ENCODE data around the gene NUCB1. TPM values are rescaled to one million over a fixed set of nuclear protein-coding genes. Genes with fewer than 3 reads are reported as not detected.

NUCB1 gene
- total and polyA plus RNA-seq, 2 donors (not counting 3 experiments of a cell fraction or from before 2014, with no cell fraction given) = 194 to 231 TPM

DNA sequence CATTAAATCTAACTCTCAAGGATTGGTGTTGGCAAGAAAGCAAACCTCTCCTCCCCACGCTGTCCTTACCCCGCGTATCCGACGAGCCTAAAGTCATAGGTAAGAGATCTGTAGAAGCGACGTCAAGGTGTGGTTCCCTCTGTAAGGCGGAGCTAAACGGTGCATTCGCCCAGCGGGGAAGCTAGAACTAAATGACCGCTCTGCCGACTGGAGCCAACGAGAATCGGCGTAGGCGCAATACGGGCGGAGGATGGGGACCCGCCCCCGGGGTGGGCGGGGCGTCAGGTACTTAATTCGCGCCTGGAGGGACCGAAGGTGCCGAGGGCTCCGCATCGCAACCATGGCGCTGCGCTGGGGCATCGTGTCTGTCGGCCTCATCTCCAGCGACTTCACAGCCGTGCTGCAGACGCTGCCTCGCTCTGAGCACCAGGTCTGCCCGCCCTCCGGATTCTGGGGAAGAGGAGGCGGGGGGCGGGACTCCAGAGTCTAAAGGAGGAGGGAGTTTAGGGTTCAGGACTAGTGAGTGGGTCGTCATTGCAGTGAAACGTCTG, 33.3 kb downstream of the NUCB1 start, which contains the start of gene DHDH:
DHDH (plus strand) TSS at position 318 of the 551 bp plus-strand sequence; CDS start at position 341, 23 bp downstream.
- no peaks in the 10 kb centered on the region for H3K9me3 ChIP-seq (replicated peaks; ENCODE audit: control insufficient read depth, insufficient read depth, low read length)
- FAIRE-seq = peak; percentile 71
- no peak for TF ChIP-seq JUN (IDR thresholded peaks at IDR 0.05; ENCODE audit: borderline replicate concordance, insufficient read depth, insufficient read length, low read depth)
- TF ChIP-seq EZH2 (IDR thresholded peaks at IDR 0.05; ENCODE audit: borderline replicate concordance, low read depth, low read length, severe bottlenecking) = peak; percentile 24
- H3K36me3 ChIP-seq (ENCODE audit: control insufficient read depth in 2 of 2, extremely low read depth in 1 of 2, insufficient read depth in 2 of 2, low read length in 2 of 2) = no peaks in the 10 kb centered on the region
- H2AFZ ChIP-seq (ENCODE audit: low read depth, low read length) = peak within 1 kb of the TSS; percentile 61
- H3K27ac ChIP-seq (ENCODE audit: insufficient read depth, low read depth, low read length) = no peak within 1 kb of the TSS
- no peak within 1 kb of the TSS for H3K9ac ChIP-seq (replicated peaks; ENCODE audit: extremely low read depth, insufficient read depth, low read length)
- intact Hi-C loops (cut with micrococcal nuclease) (no loop called here), dilution Hi-C loops (cut with MboI; ENCODE audit: extremely low pct_ligation_motif_present, low sequenced_read_pairs) (no loop called here)
- ChIA-PET POLR2A (interaction anchor here (1.3 kb wide), 1 partner anchor 62 kb away, joined by 3 read pairs; the partner anchor contains the start of gene PPP1R15A), CTCF (interaction anchor here (1.0 to 2.2 kb wide), 7 partner anchors 7 to 145 kb away, joined by 3 to 17 read pairs (median 5); partner anchors contain the start of genes HSD17B14 and NUCB1)
- peaks cover 2 to 8% of the 10 kb centered on the region in 2 experiments for H3K27me3 ChIP-seq (ENCODE audit: control insufficient read depth in 2 of 2, insufficient read depth in 2 of 2, low read length in 2 of 2)
- H3K79me2 ChIP-seq (ENCODE audit: control insufficient read depth, insufficient read depth, low read length) = no peaks in the 10 kb centered on the region
- H4K20me1 ChIP-seq (replicated peaks; ENCODE audit: control insufficient read depth, extremely low read depth, insufficient read depth, low read length) = no peaks in the 10 kb centered on the region
- H3K4me3 ChIP-seq (replicated peaks in 1 of 3; ENCODE audit: insufficient read depth in 1 of 3, low read depth in 1 of 3, low read length in 3 of 3) = peak within 1 kb of the TSS; percentile 11 to 49 (median 46)
- no TSS peak for BruUV-seq (replicated peaks)
- DNase-seq (ENCODE audit: low read depth, low spot score) = peak; percentile 66
- H3K4me2 ChIP-seq (ENCODE audit: insufficient read depth, low read length) = peak within 1 kb of the TSS; percentile 53
- peaks cover 9% of the 10 kb centered on the region for H3K4me1 ChIP-seq (ENCODE audit: control insufficient read depth, extremely low read depth, insufficient read depth, low read length)
- H3K9me1 ChIP-seq (replicated peaks; ENCODE audit: control insufficient read depth, extremely low read depth, insufficient read depth, low read length) = no peaks in the 10 kb centered on the region

DNA sequence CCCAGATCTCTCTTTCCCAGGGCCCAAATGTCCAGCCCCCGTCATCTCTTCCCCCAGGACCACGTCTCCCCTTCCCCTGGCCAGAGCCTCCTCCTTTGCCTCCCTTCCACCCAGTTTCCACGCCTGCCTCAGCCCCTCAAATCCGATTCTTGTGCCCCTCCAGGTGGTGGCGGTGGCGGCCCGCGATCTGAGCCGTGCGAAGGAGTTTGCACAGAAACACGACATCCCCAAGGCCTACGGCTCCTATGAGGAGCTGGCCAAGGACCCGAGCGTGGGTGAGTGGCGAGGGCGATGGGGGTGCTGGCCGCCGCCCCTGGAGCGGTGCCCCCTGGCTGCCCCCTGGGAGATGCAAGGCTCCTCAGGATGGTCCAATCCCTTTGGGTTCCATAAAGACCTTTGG, 34.7 kb downstream of the NUCB1 start:
- dilution Hi-C loops (cut with MboI; ENCODE audit: extremely low pct_ligation_motif_present, low sequenced_read_pairs) = no loop called here

More for the DNA sequence above, 34.7 kb downstream of the NUCB1 start:
- no peak for TF ChIP-seq POLR2A (IDR thresholded peaks at IDR 0.05; ENCODE audit: low read depth, low read length)
- no peak overlapping the region for H2AFZ ChIP-seq (ENCODE audit: low read depth, low read length)
- H3K36me3 ChIP-seq (ENCODE audit: control insufficient read depth in 2 of 2, extremely low read depth in 1 of 2, insufficient read depth in 2 of 2, low read length in 2 of 2) = no peaks in the 10 kb centered on the region
- no peak overlapping the region for H3K27ac ChIP-seq (ENCODE audit: insufficient read depth, low read depth, low read length)
- H3K4me1 ChIP-seq (ENCODE audit: control insufficient read depth, extremely low read depth, insufficient read depth, low read length) = peaks cover 9% of the 10 kb centered on the region
- no peaks in the 10 kb centered on the region for H4K20me1 ChIP-seq (replicated peaks; ENCODE audit: control insufficient read depth, extremely low read depth, insufficient read depth, low read length)
- no TSS peak for BruUV-seq (replicated peaks)
- no peaks in the 10 kb centered on the region for H3K9me3 ChIP-seq (replicated peaks; ENCODE audit: control insufficient read depth, insufficient read depth, low read length)
- H3K4me3 ChIP-seq (replicated peaks in 1 of 3; ENCODE audit: insufficient read depth in 1 of 3, low read depth in 1 of 3, low read length in 3 of 3) = no peak overlapping the region
- no peak for DNase-seq (ENCODE audit: low read depth, low spot score)
- H3K27me3 ChIP-seq (ENCODE audit: control insufficient read depth in 2 of 2, insufficient read depth in 2 of 2, low read length in 2 of 2) = peaks cover 2 to 8% of the 10 kb centered on the region in 2 experiments
- intact Hi-C loops (cut with micrococcal nuclease) = no loop called here
- H3K9ac ChIP-seq (replicated peaks; ENCODE audit: extremely low read depth, insufficient read depth, low read length) = no peak overlapping the region
- CTCF ChIA-PET = no interaction called here
- POLR2A ChIA-PET = no interaction called here
- no peak overlapping the region for H3K4me2 ChIP-seq (ENCODE audit: insufficient read depth, low read length)
- no peaks in the 10 kb centered on the region for H3K9me1 ChIP-seq (replicated peaks; ENCODE audit: control insufficient read depth, extremely low read depth, insufficient read depth, low read length)
- no peaks in the 10 kb centered on the region for H3K79me2 ChIP-seq (ENCODE audit: control insufficient read depth, insufficient read depth, low read length)
- FAIRE-seq = no peak

Data from endothelial cell of umbilical vein (primary cell).